ENCODE measurements around the gene CANT1. TPM values are rescaled to one million over a fixed set of nuclear protein-coding genes. Genes with fewer than 3 reads are reported as not detected.

Gene CANT1
- total RNA-seq, 1 experiment from 2014 or later = 86.4 TPM

DNA sequence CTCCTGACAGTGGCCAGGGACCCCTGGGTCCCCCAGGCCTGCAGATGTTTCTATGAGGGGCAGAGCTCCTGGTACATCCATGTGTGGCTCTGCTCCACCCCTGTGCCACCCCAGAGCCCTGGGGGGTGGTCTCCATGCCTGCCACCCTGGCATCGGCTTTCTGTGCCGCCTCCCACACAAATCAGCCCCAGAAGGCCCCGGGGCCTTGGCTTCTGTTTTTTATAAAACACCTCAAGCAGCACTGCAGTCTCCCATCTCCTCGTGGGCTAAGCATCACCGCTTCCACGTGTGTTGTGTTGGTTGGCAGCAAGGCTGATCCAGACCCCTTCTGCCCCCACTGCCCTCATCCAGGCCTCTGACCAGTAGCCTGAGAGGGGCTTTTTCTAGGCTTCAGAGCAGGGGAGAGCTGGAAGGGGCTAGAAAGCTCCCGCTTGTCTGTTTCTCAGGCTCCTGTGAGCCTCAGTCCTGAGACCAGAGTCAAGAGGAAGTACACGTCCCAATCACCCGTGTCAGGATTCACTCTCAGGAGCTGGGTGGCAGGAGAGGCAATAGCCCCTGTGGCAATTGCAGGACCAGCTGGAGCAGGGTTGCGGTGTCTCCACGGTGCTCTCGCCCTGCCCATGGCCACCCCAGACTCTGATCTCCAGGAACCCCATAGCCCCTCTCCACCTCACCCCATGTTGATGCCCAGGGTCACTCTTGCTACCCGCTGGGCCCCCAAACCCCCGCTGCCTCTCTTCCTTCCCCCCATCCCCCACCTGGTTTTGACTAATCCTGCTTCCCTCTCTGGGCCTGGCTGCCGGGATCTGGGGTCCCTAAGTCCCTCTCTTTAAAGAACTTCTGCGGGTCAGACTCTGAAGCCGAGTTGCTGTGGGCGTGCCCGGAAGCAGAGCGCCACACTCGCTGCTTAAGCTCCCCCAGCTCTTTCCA is 39.5 kb upstream of the CANT1 start:
- DNase-seq = no peak
- intact Hi-C loops (cut with micrococcal nuclease; ENCODE audit: unreplicated experiment) = no loop called here
- Mint-ChIP-seq H3K4me1 (ENCODE audit: low read depth, unreplicated experiment) (peaks cover 6% of the 10 kb centered on the region), H3K9me3 (ENCODE audit: unreplicated experiment) (peaks cover 11% of the 10 kb centered on the region), H3K27ac (ENCODE audit: unreplicated experiment) (no peak overlapping the region), H3K4me3 (ENCODE audit: unreplicated experiment) (no peak overlapping the region), H3K27me3 (ENCODE audit: insufficient read depth, unreplicated experiment) (no peaks in the 10 kb centered on the region), H3K36me3 (ENCODE audit: insufficient read depth, unreplicated experiment) (no peaks in the 10 kb centered on the region)
- H3K9me3 ChIP-seq = 0 out of 2 replicates have a peak, but pooled peaks cover 4% of the 10 kb centered on the region
- TF ChIP-seq, protein P1, sequence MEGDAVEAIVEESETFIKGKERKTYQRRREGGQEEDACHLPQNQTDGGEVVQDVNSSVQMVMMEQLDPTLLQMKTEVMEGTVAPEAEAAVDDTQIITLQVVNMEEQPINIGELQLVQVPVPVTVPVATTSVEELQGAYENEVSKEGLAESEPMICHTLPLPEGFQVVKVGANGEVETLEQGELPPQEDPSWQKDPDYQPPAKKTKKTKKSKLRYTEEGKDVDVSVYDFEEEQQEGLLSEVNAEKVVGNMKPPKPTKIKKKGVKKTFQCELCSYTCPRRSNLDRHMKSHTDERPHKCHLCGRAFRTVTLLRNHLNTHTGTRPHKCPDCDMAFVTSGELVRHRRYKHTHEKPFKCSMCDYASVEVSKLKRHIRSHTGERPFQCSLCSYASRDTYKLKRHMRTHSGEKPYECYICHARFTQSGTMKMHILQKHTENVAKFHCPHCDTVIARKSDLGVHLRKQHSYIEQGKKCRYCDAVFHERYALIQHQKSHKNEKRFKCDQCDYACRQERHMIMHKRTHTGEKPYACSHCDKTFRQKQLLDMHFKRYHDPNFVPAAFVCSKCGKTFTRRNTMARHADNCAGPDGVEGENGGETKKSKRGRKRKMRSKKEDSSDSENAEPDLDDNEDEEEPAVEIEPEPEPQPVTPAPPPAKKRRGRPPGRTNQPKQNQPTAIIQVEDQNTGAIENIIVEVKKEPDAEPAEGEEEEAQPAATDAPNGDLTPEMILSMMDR (IDR thresholded peaks at IDR 0.05; ENCODE audit: insufficient read depth in 1 of 2, low read depth in 1 of 2, low read length in 1 of 2, severe bottlenecking in 1 of 2, unreplicated experiment in 1 of 2) = no peak
- ChIA-PET CTCF (interaction anchor here (0.8 to 1.0 kb wide), 2 partner anchors 62 to 352 kb away, joined by 3 to 6 read pairs; no protein-coding TSS in a partner anchor), POLR2A (no interaction called here)
- no peaks in the 10 kb centered on the region for H3K27me3 ChIP-seq (replicated peaks; ENCODE audit: control insufficient read depth, insufficient read depth, low read length)
- no peaks in the 10 kb centered on the region for H3K4me1 ChIP-seq
- no peaks in the 10 kb centered on the region for H3K36me3 ChIP-seq (ENCODE audit: control insufficient read depth, insufficient read depth, low read length)
- no TSS peak for BruUV-seq (replicated peaks)
- no peak overlapping the region for H3K4me3 ChIP-seq (ENCODE audit: low read depth, low read length)

DNA sequence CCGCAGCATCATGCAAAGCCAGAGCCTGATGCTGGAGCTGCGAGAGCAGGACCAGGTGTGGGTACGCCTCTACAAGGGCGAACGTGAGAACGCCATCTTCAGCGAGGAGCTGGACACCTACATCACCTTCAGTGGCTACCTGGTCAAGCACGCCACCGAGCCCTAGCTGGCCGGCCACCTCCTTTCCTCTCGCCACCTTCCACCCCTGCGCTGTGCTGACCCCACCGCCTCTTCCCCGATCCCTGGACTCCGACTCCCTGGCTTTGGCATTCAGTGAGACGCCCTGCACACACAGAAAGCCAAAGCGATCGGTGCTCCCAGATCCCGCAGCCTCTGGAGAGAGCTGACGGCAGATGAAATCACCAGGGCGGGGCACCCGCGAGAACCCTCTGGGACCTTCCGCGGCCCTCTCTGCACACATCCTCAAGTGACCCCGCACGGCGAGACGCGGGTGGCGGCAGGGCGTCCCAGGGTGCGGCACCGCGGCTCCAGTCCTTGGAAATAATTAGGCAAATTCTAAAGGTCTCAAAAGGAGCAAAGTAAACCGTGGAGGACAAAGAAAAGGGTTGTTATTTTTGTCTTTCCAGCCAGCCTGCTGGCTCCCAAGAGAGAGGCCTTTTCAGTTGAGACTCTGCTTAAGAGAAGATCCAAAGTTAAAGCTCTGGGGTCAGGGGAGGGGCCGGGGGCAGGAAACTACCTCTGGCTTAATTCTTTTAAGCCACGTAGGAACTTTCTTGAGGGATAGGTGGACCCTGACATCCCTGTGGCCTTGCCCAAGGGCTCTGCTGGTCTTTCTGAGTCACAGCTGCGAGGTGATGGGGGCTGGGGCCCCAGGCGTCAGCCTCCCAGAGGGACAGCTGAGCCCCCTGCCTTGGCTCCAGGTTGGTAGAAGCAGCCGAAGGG is 38.6 kb upstream of the CANT1 start:
- no peaks in the 10 kb centered on the region for H3K27me3 ChIP-seq (replicated peaks; ENCODE audit: control insufficient read depth, insufficient read depth, low read length)
- peaks cover 6% of the 10 kb centered on the region for H3K4me1 Mint-ChIP-seq (ENCODE audit: low read depth, unreplicated experiment)
- peaks cover 2% of the 10 kb centered on the region for H3K9me3 Mint-ChIP-seq (ENCODE audit: unreplicated experiment)
- H3K36me3 Mint-ChIP-seq (ENCODE audit: insufficient read depth, unreplicated experiment) = no peaks in the 10 kb centered on the region
- DNase-seq = no peak
- H3K4me3 Mint-ChIP-seq (ENCODE audit: unreplicated experiment) = no peak overlapping the region
- H3K4me3 ChIP-seq (ENCODE audit: low read depth, low read length) = no peak overlapping the region
- H3K27me3 Mint-ChIP-seq (ENCODE audit: insufficient read depth, unreplicated experiment) = no peaks in the 10 kb centered on the region
- no peak overlapping the region for H3K27ac Mint-ChIP-seq (ENCODE audit: unreplicated experiment)
- intact Hi-C loops (cut with micrococcal nuclease; ENCODE audit: unreplicated experiment) = no loop called here
- CTCF ChIA-PET = interaction anchor here (0.6 kb wide), 1 partner anchor 353 kb away, joined by 4 read pairs; no protein-coding TSS in a partner anchor
- no peaks in the 10 kb centered on the region for H3K4me1 ChIP-seq
- no peaks in the 10 kb centered on the region for H3K9me3 ChIP-seq
- no peaks in the 10 kb centered on the region for H3K36me3 ChIP-seq (ENCODE audit: control insufficient read depth, insufficient read depth, low read length)
- BruUV-seq (replicated peaks) = no TSS peak
- TF ChIP-seq, protein P1 (IDR thresholded peaks at IDR 0.05; ENCODE audit: insufficient read depth in 1 of 2, low read depth in 1 of 2, low read length in 1 of 2, severe bottlenecking in 1 of 2, unreplicated experiment in 1 of 2) = no peak
- POLR2A ChIA-PET = interaction anchor here (0.6 kb wide), 1 partner anchor 217 kb away, joined by 16 read pairs; no protein-coding TSS in a partner anchor

DNA sequence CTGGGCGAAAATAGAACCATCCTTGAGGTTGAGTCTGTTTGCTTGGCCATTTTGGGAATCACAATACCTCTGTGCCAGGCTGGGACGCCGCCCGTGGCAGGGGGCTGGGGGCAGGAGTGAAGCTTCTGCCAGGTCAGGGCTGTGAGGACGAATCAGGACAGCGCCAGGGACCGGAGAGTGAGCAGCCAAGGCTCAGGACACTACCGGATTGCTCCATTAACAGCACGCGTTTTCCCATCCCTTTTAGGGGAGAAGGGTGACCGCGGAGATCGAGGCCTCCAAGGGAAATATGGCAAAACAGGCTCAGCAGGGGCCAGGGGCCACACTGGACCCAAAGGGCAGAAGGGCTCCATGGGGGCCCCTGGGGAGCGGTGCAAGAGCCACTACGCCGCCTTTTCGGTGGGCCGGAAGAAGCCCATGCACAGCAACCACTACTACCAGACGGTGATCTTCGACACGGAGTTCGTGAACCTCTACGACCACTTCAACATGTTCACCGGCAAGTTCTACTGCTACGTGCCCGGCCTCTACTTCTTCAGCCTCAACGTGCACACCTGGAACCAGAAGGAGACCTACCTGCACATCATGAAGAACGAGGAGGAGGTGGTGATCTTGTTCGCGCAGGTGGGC is 37.8 kb upstream of the CANT1 start:
- ChIA-PET POLR2A (no interaction called here), CTCF (no interaction called here)
- no peaks in the 10 kb centered on the region for H3K4me1 ChIP-seq
- no peak for DNase-seq
- no peaks in the 10 kb centered on the region for H3K36me3 Mint-ChIP-seq (ENCODE audit: insufficient read depth, unreplicated experiment)
- no peaks in the 10 kb centered on the region for H3K9me3 ChIP-seq
- H3K27ac Mint-ChIP-seq (ENCODE audit: unreplicated experiment) = no peak overlapping the region
- TF ChIP-seq, protein P1 (IDR thresholded peaks at IDR 0.05; ENCODE audit: insufficient read depth in 1 of 2, low read depth in 1 of 2, low read length in 1 of 2, severe bottlenecking in 1 of 2, unreplicated experiment in 1 of 2) = no peak
- H3K9me3 Mint-ChIP-seq (ENCODE audit: unreplicated experiment) = no peaks in the 10 kb centered on the region
- peaks cover 6% of the 10 kb centered on the region for H3K4me1 Mint-ChIP-seq (ENCODE audit: low read depth, unreplicated experiment)
- BruUV-seq (replicated peaks) = no TSS peak
- H3K36me3 ChIP-seq (ENCODE audit: control insufficient read depth, insufficient read depth, low read length) = no peaks in the 10 kb centered on the region
- no peak overlapping the region for H3K4me3 Mint-ChIP-seq (ENCODE audit: unreplicated experiment)
- no peaks in the 10 kb centered on the region for H3K27me3 ChIP-seq (replicated peaks; ENCODE audit: control insufficient read depth, insufficient read depth, low read length)
- no peaks in the 10 kb centered on the region for H3K27me3 Mint-ChIP-seq (ENCODE audit: insufficient read depth, unreplicated experiment)
- no peak overlapping the region for H3K4me3 ChIP-seq (ENCODE audit: low read depth, low read length)
- intact Hi-C loops (cut with micrococcal nuclease; ENCODE audit: unreplicated experiment) = no loop called here
